ENCODE measurements around the gene TMEM259. TPM values are rescaled to one million over a fixed set of nuclear protein-coding genes. Genes with fewer than 3 reads are reported as not detected.

Gene TMEM259
- total RNA-seq, 6 experiments from 2014 or later: 82.6 to 180 (median 93.2) TPM

DNA sequence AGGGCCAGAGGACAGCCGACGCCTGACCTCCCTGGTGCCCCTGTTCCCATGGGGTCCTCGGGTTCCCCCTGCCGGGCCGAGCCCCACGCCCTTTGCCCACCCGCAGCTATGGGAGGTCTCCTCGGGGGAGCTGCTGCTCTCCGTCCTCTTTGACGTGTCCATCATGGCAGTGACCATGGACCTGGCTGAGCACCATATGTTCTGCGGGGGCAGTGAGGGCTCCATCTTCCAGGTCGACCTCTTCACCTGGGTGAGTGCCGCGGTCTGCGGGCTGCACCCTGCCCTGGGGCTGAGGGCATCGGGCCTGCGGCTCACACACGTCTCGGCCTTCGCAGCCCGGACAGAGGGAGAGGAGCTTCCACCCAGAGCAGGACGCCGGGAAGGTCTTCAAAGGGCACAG is 30.2 kb downstream of the TMEM259 start:
- H3K27ac ChIP-seq: no peak overlapping the region
- no peak for ATAC-seq

DNA sequence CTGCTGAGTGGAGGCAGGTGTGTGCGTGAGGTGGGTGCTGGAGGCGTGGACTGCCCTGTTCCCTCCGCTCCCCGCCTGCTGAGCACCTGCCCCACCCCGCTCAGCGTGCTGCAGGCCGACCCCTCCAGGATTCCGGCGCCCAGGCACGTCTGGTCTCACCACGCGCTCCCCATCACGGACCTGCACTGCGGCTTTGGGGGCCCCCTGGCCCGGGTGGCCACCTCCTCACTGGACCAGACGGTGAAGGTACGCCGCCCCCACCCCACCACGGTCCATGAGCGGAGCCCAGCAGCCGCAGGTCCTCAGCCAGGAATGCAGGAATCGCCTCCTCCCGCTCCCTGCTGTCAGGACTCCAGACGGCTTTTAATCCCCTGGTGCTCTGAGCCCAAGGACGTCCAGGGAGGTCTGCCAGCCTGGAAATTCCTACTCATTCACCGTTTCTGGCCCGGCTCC is 30.8 kb downstream of the TMEM259 start:
- Histone ChIP-seq H3K27ac (no peak overlapping the region), H3K27me3 (no peaks in the 10 kb centered on the region), H3K4me3 (no peak overlapping the region), H3K4me1 (peaks cover 0 to 29% (median 5%) of the 10 kb centered on the region in 4 donors), H3K9me3 (no peaks in the 10 kb centered on the region), H3K36me3 (peaks cover 0 to 9% (median 0%) of the 10 kb centered on the region in 4 donors)
- ATAC-seq (no peak), DNase-seq (peak in 1 of 3 donors; percentile 17)
- TF ChIP-seq, protein P1, sequence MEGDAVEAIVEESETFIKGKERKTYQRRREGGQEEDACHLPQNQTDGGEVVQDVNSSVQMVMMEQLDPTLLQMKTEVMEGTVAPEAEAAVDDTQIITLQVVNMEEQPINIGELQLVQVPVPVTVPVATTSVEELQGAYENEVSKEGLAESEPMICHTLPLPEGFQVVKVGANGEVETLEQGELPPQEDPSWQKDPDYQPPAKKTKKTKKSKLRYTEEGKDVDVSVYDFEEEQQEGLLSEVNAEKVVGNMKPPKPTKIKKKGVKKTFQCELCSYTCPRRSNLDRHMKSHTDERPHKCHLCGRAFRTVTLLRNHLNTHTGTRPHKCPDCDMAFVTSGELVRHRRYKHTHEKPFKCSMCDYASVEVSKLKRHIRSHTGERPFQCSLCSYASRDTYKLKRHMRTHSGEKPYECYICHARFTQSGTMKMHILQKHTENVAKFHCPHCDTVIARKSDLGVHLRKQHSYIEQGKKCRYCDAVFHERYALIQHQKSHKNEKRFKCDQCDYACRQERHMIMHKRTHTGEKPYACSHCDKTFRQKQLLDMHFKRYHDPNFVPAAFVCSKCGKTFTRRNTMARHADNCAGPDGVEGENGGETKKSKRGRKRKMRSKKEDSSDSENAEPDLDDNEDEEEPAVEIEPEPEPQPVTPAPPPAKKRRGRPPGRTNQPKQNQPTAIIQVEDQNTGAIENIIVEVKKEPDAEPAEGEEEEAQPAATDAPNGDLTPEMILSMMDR (IDR thresholded peaks at IDR 0.05): no peak
- no peak for TF ChIP-seq POLR2A (IDR thresholded peaks at IDR 0.05)
- 53% methylated on average over 2 of the region's 27 CpGs for WGBS (ENCODE audit: insufficient coverage, low coverage, low lambda C conversion rate, missing lambda C conversion rate)
- intact Hi-C loops (cut with DNase I): loop anchor here in 1 of 2 donors (10.0 kb wide), 1 partner anchor 135 kb away; the partner anchor contains the start of genes CFD and ELANE

More for the DNA sequence above, 30.2 kb downstream of the TMEM259 start:
- TF ChIP-seq, protein P1 (IDR thresholded peaks at IDR 0.05): no peak
- no peak for TF ChIP-seq POLR2A (IDR thresholded peaks at IDR 0.05)
- H3K9me3 ChIP-seq: no peaks in the 10 kb centered on the region
- H3K4me3 ChIP-seq: no peak overlapping the region
- WGBS (ENCODE audit: insufficient coverage, low coverage, low lambda C conversion rate, missing lambda C conversion rate): 77% methylated on average over 6 of the region's 23 CpGs
- intact Hi-C loops (cut with DNase I): loop anchor here in 1 of 2 donors (10.0 kb wide), 1 partner anchor 136 kb away; the partner anchor contains the start of genes CFD and ELANE
- DNase-seq: peak in 1 of 3 donors; percentile 20
- peaks cover 0 to 35% (median 4%) of the 10 kb centered on the region in 4 donors for H3K4me1 ChIP-seq
- no peaks in the 10 kb centered on the region for H3K27me3 ChIP-seq
- H3K36me3 ChIP-seq: peaks cover 0 to 9% (median 0%) of the 10 kb centered on the region in 4 donors

DNA sequence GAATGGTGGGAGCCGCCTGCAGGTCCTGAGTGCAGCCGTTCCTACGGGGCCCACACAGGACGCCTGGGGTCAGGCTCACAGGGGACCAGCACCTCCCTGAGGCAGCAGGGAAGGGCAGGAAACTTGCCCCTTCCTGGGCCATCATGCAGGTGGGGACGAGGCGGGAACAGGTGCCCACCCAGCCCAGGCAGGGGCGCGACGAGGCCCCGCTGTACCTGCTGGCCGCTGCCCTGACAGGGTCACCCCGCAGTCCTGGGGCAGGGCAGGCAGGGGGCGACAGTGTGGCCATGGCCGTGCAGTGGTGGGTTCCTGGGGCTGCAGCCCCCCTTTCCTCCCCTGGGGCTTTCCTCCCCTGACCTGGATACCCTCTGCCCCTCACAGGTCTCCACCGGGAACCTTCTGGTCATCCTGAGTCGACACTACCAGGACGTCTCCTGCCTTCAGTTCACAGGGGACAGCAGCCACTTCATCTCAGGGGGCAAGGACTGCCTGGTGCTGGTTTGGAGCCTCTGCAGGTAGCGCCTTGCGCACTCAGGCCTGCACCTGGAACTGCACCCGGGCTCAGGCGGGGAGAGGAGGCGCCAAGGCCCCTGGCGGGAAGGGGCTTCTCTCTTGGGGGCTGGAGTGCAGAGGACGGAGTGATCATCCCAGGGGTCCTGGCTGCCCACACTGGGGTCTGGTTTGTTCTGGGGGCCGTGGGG is 31.4 kb downstream of the TMEM259 start:
- TF ChIP-seq, protein P1 (IDR thresholded peaks at IDR 0.05): peak in 1 of 4 donors; percentile 14
- TF ChIP-seq POLR2A (IDR thresholded peaks at IDR 0.05): no peak
- no CpG with 5 or more reads among the region's 25 CpGs for WGBS (ENCODE audit: insufficient coverage, low coverage, low lambda C conversion rate, missing lambda C conversion rate)
- no peak for DNase-seq
- Histone ChIP-seq H3K27me3 (no peaks in the 10 kb centered on the region), H3K27ac (no peak overlapping the region), H3K4me3 (no peak overlapping the region), H3K9me3 (no peaks in the 10 kb centered on the region), H3K4me1 (peaks cover 0 to 27% (median 7%) of the 10 kb centered on the region in 4 donors), H3K36me3 (peaks cover 0 to 9% (median 0%) of the 10 kb centered on the region in 4 donors)
- intact Hi-C loops (cut with DNase I): loop anchor here in 1 of 2 donors (10.0 kb wide), 2 partner anchors 135 to 225 kb away; partner anchors contain the start of genes CFD and ELANE
- no peak for ATAC-seq

DNA sequence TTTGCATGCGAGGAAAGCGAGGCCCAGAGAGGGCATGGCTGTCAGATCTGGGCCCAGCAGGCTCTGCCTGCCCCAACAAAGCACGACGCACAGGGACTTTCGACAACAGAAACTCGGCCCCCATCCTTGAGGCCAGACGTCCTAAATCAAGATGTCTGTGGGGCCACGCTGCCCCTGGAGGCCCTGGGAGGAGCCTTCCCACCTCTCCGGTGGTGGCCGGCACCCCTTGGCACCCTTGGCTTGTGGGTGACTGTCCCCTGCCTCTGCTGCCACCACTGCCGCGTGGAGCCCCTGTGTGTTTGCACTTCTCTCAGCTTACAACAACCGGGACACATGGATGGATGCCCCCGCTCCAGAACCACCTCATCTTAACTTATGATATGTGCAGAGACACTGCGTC is 32.4 kb downstream of the TMEM259 start:
- Histone ChIP-seq H3K9me3 (no peaks in the 10 kb centered on the region), H3K27ac (no peak overlapping the region), H3K4me1 (peaks cover 0 to 20% (median 8%) of the 10 kb centered on the region in 4 donors), H3K4me3 (no peak overlapping the region), H3K27me3 (no peaks in the 10 kb centered on the region), H3K36me3 (peaks cover 0 to 9% (median 0%) of the 10 kb centered on the region in 4 donors)
- WGBS (ENCODE audit: insufficient coverage, low coverage, low lambda C conversion rate, missing lambda C conversion rate): 93% methylated on average over 2 of the region's 15 CpGs
- TF ChIP-seq, protein P1 (IDR thresholded peaks at IDR 0.05): no peak
- no peak for TF ChIP-seq POLR2A (IDR thresholded peaks at IDR 0.05)
- intact Hi-C loops (cut with DNase I): loop anchor here in 1 of 2 donors (10.0 kb wide), 1 partner anchor 224 kb away; no protein-coding TSS in a partner anchor
- DNase-seq: no peak
- no peak for ATAC-seq
